ENCODE data around the gene HGD.

DNA sequence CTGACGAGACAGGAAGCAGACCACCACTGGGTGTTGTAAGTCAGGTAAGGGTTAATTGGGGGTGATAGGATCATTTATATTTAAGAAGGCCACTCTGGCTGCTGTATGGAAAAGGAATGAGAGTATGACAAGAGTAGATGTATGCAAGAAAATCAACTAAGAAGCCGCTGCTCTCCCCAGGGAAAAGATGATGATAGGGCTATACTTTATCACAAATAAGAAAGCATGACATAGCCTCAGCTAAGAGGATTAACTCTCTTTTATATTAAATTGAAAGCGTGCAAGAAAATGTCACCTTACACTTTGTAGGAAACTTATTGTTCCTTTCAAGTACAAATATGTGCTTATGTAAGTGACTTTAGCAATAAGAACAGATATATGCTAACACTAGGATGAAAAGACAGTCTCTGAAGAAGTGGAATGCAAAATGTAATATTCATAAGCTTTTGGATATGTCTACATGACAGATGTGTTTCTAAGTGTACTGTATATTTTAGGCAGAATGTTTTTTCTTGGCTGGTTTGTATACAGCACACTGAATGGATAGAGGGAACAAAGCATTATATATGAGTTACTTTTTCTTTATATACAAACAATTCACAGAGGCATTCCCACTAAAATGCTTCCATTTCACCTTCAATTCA lies 94.6 kb downstream of the HGD start:
- TF ChIP-seq CTCF (IDR thresholded peaks at IDR 0.05) (no peak), POLR2A (IDR thresholded peaks at IDR 0.05) (no peak)
